ENCODE measurements around the gene ZNHIT1.
A peak's percentile ranks its signal among the peaks of the same experiment; 100 is the strongest.

ZNHIT1 gene

GRCh38 chr7:101171442-101171837 lies 46.5 kb upstream of the ZNHIT1 start:
- DNase-seq (ENCODE audit: low spot score), result no peak
- CTCF ChIA-PET, result interaction anchor here (0.9 to 2.7 kb wide), 4 partner anchors 10 to 27 kb away, joined by 4 to 19 read pairs (median 6); no protein-coding TSS in a partner anchor
- POLR2A ChIA-PET (ENCODE audit: low non-redundant PET), result no interaction called here
- TF ChIP-seq CTCF (conservative IDR thresholded peaks at IDR 0.05; ENCODE audit: low read depth), result no peak; the same call in 1 of the 2 replicates
- H3K27ac ChIP-seq, result no peak overlapping the region

GRCh38 chr7:101172005-101172853 lies 45.7 kb upstream of the ZNHIT1 start:
- H3K27ac ChIP-seq, result no peak overlapping the region
- CTCF ChIA-PET, result interaction anchor here (0.9 to 2.7 kb wide), 3 partner anchors 11 to 28 kb away, joined by 4 to 19 read pairs (median 8); no protein-coding TSS in a partner anchor
- TF ChIP-seq CTCF (conservative IDR thresholded peaks at IDR 0.05; ENCODE audit: low read depth), result no peak; the same call in 1 of the 2 replicates
- DNase-seq (ENCODE audit: low spot score), result no peak
- POLR2A ChIA-PET (ENCODE audit: low non-redundant PET), result no interaction called here

- TF ChIP-seq CTCF (conservative IDR thresholded peaks at IDR 0.05; ENCODE audit: low read depth), result no peak
- peak overlapping the region; percentile 32; the same call in 1 of the 2 replicates for H3K27ac ChIP-seq
- ChIA-PET POLR2A (ENCODE audit: low non-redundant PET) (interaction anchor here (0.9 to 1.0 kb wide), 2 partner anchors 9 to 35 kb away, joined by 3 to 5 read pairs; no protein-coding TSS in a partner anchor), CTCF (interaction anchor here (1.3 to 1.5 kb wide), 2 partner anchors 20 to 29 kb away, joined by 4 read pairs; no protein-coding TSS in a partner anchor)
- peak; percentile 69 for DNase-seq (ENCODE audit: low spot score)
Observed at GRCh38 chr7:101172854-101173751, 44.9 kb upstream of the ZNHIT1 start.

- CTCF ChIA-PET, result interaction anchor here (0.6 to 1.5 kb wide), 4 partner anchors 9 to 30 kb away, joined by 3 to 4 read pairs (median 4); no protein-coding TSS in a partner anchor
- peak overlapping the region; percentile 32; the same call in 1 of the 2 replicates for H3K27ac ChIP-seq
- POLR2A ChIA-PET (ENCODE audit: low non-redundant PET), result interaction anchor here (0.5 to 1.0 kb wide), 4 partner anchors 9 to 35 kb away, joined by 3 to 5 read pairs (median 4); no protein-coding TSS in a partner anchor
- no peak for TF ChIP-seq CTCF (conservative IDR thresholded peaks at IDR 0.05; ENCODE audit: low read depth)
- DNase-seq (ENCODE audit: low spot score), result peak; percentile 71
Observed at GRCh38 chr7:101173752-101174244, 44.2 kb upstream of the ZNHIT1 start.

- CTCF ChIA-PET, result interaction anchor here (0.6 to 1.5 kb wide), 5 partner anchors 8 to 70 kb away, joined by 3 to 4 read pairs (median 4); no protein-coding TSS in a partner anchor
- no peak for DNase-seq (ENCODE audit: low spot score)
- no peak overlapping the region for H3K27ac ChIP-seq
- POLR2A ChIA-PET (ENCODE audit: low non-redundant PET), result interaction anchor here (0.5 to 1.0 kb wide), 4 partner anchors 9 to 36 kb away, joined by 3 to 5 read pairs (median 4); no protein-coding TSS in a partner anchor
- TF ChIP-seq CTCF (conservative IDR thresholded peaks at IDR 0.05; ENCODE audit: low read depth), result no peak
Observed at GRCh38 chr7:101174322-101174854, 43.6 kb upstream of the ZNHIT1 start.

Data from RWPE1 (cell line).